Measurements from ENCODE around the gene KRT84.

The KRT84 gene

GRCh38 chr12:52382854-52383253 lies 2.6 kb downstream of the KRT84 start:
- DNase-seq: no peak

GRCh38 chr12:52381206-52381605 lies 4.2 kb downstream of the KRT84 start:
- no peak for DNase-seq

- peak; percentile 12 for DNase-seq
Observed at GRCh38 chr12:52380271-52380694, 5.2 kb downstream of the KRT84 start.

- DNase-seq: no peak
Observed at GRCh38 chr12:52379536-52379935, 5.9 kb downstream of the KRT84 start.

GRCh38 chr12:52378091-52378490 lies 7.4 kb downstream of the KRT84 start:
- no peak for DNase-seq

- DNase-seq: no peak
Observed at GRCh38 chr12:52377266-52377665, 8.2 kb downstream of the KRT84 start.

GRCh38 chr12:52372216-52373154 lies 13.0 kb downstream of the KRT84 start:
- peak; percentile 77 for DNase-seq

GRCh38 chr12:52371716-52372115 lies 13.7 kb downstream of the KRT84 start:
- DNase-seq: no peak

GRCh38 chr12:52370926-52371608 lies 14.4 kb downstream of the KRT84 start:
- DNase-seq: no peak

GRCh38 chr12:52369809-52370208 lies 15.6 kb downstream of the KRT84 start:
- no peak for DNase-seq

- DNase-seq: no peak
Observed at GRCh38 chr12:52369211-52369610, 16.2 kb downstream of the KRT84 start.

- no peak for DNase-seq
Observed at GRCh38 chr12:52368508-52368907, 16.9 kb downstream of the KRT84 start.

GRCh38 chr12:52367876-52368275 lies 17.6 kb downstream of the KRT84 start:
- no peak for DNase-seq

GRCh38 chr12:52366738-52367485 lies 18.5 kb downstream of the KRT84 start, which contains the start of gene KRT85:
Gene KRT85 (minus strand): TSS chr12:52367481. CDS start chr12:52367405, 76 bp downstream.
- DNase-seq: no peak

- no peak for DNase-seq
Observed at GRCh38 chr12:52364901-52365489, 20.5 kb downstream of the KRT84 start.

GRCh38 chr12:52364061-52364460 lies 21.4 kb downstream of the KRT84 start:
- DNase-seq: no peak

GRCh38 chr12:52363111-52363679 lies 22.3 kb downstream of the KRT84 start:
- no peak for DNase-seq

- DNase-seq: no peak
Observed at GRCh38 chr12:52362118-52362726, 23.2 kb downstream of the KRT84 start.

- no peak for DNase-seq
Observed at GRCh38 chr12:52361553-52361952, 23.9 kb downstream of the KRT84 start.

- DNase-seq: no peak
Observed at GRCh38 chr12:52360663-52361271, 24.7 kb downstream of the KRT84 start.

GRCh38 chr12:52360106-52360662 lies 25.3 kb downstream of the KRT84 start:
- no peak for DNase-seq
